Fibroblast of peridontal ligament (primary cell): Measurements from ENCODE around the gene TM4SF1.

Experiments used
- DNase-seq: peaks from one replicate; pipeline ENCODE4 v3.0.0-alpha.2; 2010; ENCODE audit errors: extremely low read depth

Gene TM4SF1

GRCh38 chr3:149375501-149376196, 1.8 kb downstream of the TM4SF1 start:
- no peak for DNase-seq

GRCh38 chr3:149374793-149375500, 2.5 kb downstream of the TM4SF1 start:
- no peak for DNase-seq

GRCh38 chr3:149374391-149374790, 3.1 kb downstream of the TM4SF1 start:
- DNase-seq, result no peak

GRCh38 chr3:149373235-149374125, 4.0 kb downstream of the TM4SF1 start:
- peak; percentile 90 for DNase-seq

GRCh38 chr3:149371723-149372114, 5.7 kb downstream of the TM4SF1 start:
- no peak for DNase-seq

GRCh38 chr3:149371001-149371722, 6.3 kb downstream of the TM4SF1 start:
- DNase-seq, result peak; percentile 65

GRCh38 chr3:149369991-149370866, 7.2 kb downstream of the TM4SF1 start:
- no peak for DNase-seq

GRCh38 chr3:149368674-149369497, 8.6 kb downstream of the TM4SF1 start:
- peak; percentile 20 for DNase-seq

GRCh38 chr3:149368201-149368673, 9.2 kb downstream of the TM4SF1 start:
- no peak for DNase-seq

GRCh38 chr3:149366941-149367840, 10.3 kb downstream of the TM4SF1 start:
- no peak for DNase-seq

GRCh38 chr3:149366031-149366430, 11.4 kb downstream of the TM4SF1 start:
- DNase-seq, result no peak

GRCh38 chr3:149364624-149365023, 12.8 kb downstream of the TM4SF1 start:
- DNase-seq, result no peak

- DNase-seq, result no peak
These were observed 14.4 kb downstream of the TM4SF1 start for GRCh38 chr3:149363053-149363452.

- no peak for DNase-seq
These were observed 15.1 kb downstream of the TM4SF1 start for GRCh38 chr3:149362366-149362765.

- no peak for DNase-seq
These were observed 20.8 kb downstream of the TM4SF1 start for GRCh38 chr3:149356630-149357029.

GRCh38 chr3:149356044-149356592, 21.3 kb downstream of the TM4SF1 start:
- no peak for DNase-seq

- DNase-seq, result no peak
These were observed 23.8 kb downstream of the TM4SF1 start for GRCh38 chr3:149353581-149354184.

GRCh38 chr3:149352556-149352955, 24.9 kb downstream of the TM4SF1 start:
- DNase-seq, result peak; percentile 58
